IMR-90 (cell line): ENCODE measurements around the gene CSN1S1.

Source experiments
- CHD1 ChIP-seq: IDR thresholded peaks from 2 replicates; pipeline ENCODE4 v1.6.1; 2012; ENCODE audit warnings: low read depth, low read length, improper control_type of control experiment
- CTCF ChIP-seq: conservative IDR thresholded peaks from 2 replicates; pipeline ENCODE4 v1.5.1; 2012; ENCODE audit warnings: mild to moderate bottlenecking, low read depth, low read length, improper control_type of control experiment
- MAFK ChIP-seq: IDR thresholded peaks from 2 replicates; pipeline ENCODE4 v1.6.1; 2012; ENCODE audit warnings: low read depth, low read length, improper control_type of control experiment

GRCh38 chr4:69881173-69881773 lies 49.6 kb upstream of the CSN1S1 start:
- peak; percentile 78 for TF ChIP-seq CTCF
- no peak for TF ChIP-seq CHD1
- TF ChIP-seq MAFK = no peak
